ENCODE results near the gene KDM8.

The KDM8 gene

GRCh38 chr16:27240948-27241531 is 37.7 kb downstream of the KDM8 start:
- H3K4me3 ChIP-seq (ENCODE audit: control insufficient read depth, low read depth, low read length) = no peak overlapping the region
- TF ChIP-seq, protein P1, sequence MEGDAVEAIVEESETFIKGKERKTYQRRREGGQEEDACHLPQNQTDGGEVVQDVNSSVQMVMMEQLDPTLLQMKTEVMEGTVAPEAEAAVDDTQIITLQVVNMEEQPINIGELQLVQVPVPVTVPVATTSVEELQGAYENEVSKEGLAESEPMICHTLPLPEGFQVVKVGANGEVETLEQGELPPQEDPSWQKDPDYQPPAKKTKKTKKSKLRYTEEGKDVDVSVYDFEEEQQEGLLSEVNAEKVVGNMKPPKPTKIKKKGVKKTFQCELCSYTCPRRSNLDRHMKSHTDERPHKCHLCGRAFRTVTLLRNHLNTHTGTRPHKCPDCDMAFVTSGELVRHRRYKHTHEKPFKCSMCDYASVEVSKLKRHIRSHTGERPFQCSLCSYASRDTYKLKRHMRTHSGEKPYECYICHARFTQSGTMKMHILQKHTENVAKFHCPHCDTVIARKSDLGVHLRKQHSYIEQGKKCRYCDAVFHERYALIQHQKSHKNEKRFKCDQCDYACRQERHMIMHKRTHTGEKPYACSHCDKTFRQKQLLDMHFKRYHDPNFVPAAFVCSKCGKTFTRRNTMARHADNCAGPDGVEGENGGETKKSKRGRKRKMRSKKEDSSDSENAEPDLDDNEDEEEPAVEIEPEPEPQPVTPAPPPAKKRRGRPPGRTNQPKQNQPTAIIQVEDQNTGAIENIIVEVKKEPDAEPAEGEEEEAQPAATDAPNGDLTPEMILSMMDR (IDR thresholded peaks at IDR 0.05; ENCODE audit: control insufficient read depth, insufficient read depth, low read depth, low read length, missing control alignments) = no peak
- DNase-seq (ENCODE audit: low read depth) = no peak

DNA sequence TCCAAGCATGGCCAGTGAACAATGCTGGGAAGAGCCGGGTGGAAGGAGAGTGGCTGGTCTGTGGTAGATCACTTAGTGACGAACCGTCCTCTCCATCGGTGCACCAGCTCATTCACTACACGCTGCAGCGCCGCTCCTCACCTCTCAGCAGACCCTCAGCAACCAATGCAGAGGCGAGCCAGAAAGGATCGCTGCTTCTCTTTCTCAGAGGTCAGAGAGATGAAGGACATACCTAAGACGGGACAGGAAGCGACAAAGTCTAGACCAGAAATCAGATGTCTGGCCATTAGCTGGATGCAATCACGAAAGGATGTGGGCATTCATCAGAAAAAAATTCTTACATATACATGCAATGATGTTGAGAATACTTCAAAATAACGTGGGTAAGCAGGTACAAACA is 38.3 kb downstream of the KDM8 start:
- DNase-seq (ENCODE audit: low read depth) = no peak
- H3K4me3 ChIP-seq (ENCODE audit: control insufficient read depth, low read depth, low read length) = no peak overlapping the region
- TF ChIP-seq, protein P1 (IDR thresholded peaks at IDR 0.05; ENCODE audit: control insufficient read depth, insufficient read depth, low read depth, low read length, missing control alignments) = no peak

GRCh38 chr16:27242398-27242797 is 39.1 kb downstream of the KDM8 start:
- DNase-seq (ENCODE audit: low read depth) = no peak
- TF ChIP-seq, protein P1 (IDR thresholded peaks at IDR 0.05; ENCODE audit: control insufficient read depth, insufficient read depth, low read depth, low read length, missing control alignments) = no peak
- H3K4me3 ChIP-seq (ENCODE audit: control insufficient read depth, low read depth, low read length) = peak overlapping the region; percentile 12

DNA sequence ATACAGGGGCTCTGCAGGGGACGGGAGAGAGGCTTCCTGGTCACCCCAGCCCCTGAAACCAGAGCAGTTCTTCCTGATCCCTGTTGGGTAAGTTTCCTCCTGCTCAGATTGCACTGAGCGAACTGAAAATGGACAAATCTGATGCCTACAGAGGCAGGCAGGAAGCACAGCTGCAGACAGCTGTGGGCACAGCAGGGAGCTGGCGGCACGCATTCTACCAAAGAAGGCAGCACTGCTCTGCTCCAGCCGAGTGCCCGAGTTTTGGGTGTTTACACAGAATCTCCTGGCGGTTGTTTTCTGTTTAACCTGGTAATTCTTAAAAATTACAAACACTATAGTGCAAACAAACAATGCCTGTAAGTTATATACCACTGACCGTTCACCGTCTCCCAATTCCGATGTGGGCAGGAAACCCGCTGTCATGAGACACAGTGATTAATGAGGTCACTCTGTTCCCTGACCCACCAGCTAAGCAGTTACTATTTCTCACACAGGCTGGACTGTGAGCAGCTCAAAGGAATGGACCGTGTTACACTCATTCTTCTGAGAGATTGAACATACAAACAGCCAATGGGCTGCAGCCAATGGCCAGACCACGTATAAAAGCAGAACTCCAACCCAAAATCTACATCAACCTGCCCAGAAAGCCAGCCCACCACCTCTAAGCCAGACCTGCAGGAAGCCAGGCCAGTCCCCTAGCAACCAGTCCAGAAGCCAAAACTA is 39.7 kb downstream of the KDM8 start:
- TF ChIP-seq, protein P1 (IDR thresholded peaks at IDR 0.05; ENCODE audit: control insufficient read depth, insufficient read depth, low read depth, low read length, missing control alignments) = no peak
- DNase-seq (ENCODE audit: low read depth) = peak; percentile 71
- H3K4me3 ChIP-seq (ENCODE audit: control insufficient read depth, low read depth, low read length) = peak overlapping the region; percentile 14

DNA sequence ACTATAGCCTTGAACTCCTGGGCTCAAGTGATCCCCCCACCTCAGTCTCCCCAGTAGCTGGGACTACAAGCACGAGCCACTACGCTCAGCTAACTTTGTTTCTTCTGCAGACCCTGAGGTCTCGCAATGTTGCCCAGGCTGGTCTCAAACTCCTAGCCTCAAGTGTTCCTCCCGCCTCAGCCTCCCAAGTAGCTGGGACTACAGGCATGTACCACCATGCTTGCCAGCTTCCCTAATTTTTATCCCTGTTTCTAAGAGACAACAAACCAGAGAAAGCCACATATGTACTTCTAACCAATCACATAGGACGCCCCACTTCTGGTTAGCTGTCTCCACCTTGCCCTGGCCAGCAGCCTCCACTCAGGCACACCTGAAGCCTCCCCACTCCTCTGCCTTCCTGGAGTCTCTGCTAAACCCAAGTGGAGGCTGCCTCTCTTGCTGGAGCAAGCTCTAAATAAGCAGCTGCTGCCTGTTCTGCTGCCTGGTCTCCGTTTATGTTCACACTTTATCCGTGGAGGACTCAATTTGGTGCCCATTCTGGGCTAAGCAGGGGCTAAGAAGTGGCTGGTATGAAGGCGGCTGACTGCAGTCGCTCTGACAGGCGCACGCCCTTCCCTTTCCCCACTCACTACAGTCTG is 40.5 kb downstream of the KDM8 start:
- TF ChIP-seq, protein P1 (IDR thresholded peaks at IDR 0.05; ENCODE audit: control insufficient read depth, insufficient read depth, low read depth, low read length, missing control alignments) = no peak
- DNase-seq (ENCODE audit: low read depth) = no peak
- no peak overlapping the region for H3K4me3 ChIP-seq (ENCODE audit: control insufficient read depth, low read depth, low read length)

GRCh38 chr16:27244363-27244755 is 41.0 kb downstream of the KDM8 start:
- no peak for DNase-seq (ENCODE audit: low read depth)
- TF ChIP-seq, protein P1 (IDR thresholded peaks at IDR 0.05; ENCODE audit: control insufficient read depth, insufficient read depth, low read depth, low read length, missing control alignments) = no peak

More at GRCh38 chr16:27244363-27244755, 41.0 kb downstream of the KDM8 start:
- no peak overlapping the region for H3K4me3 ChIP-seq (ENCODE audit: control insufficient read depth, low read depth, low read length)
